DMS153 (cell line): Measurements from ENCODE around the gene BLM.
"Not testable (repeated sequence)": the region's sequence is repeated elsewhere in the genome, so short reads cannot be mapped to it uniquely, and the experiment has no call there.

Source experiments
- DNase-seq: peaks from one replicate; lab custom pipeline; 2025; lab: John Stamatoyannopoulos, UW

BLM gene

GRCh38 chr15:90716976-90717821 is at the start of gene BLM:
Gene BLM, plus strand, starts transcription at chr15:90717346. Its CDS starts 30,047 bp downstream, at chr15:90747393.
- DNase-seq, result peak; percentile 89

DNA sequence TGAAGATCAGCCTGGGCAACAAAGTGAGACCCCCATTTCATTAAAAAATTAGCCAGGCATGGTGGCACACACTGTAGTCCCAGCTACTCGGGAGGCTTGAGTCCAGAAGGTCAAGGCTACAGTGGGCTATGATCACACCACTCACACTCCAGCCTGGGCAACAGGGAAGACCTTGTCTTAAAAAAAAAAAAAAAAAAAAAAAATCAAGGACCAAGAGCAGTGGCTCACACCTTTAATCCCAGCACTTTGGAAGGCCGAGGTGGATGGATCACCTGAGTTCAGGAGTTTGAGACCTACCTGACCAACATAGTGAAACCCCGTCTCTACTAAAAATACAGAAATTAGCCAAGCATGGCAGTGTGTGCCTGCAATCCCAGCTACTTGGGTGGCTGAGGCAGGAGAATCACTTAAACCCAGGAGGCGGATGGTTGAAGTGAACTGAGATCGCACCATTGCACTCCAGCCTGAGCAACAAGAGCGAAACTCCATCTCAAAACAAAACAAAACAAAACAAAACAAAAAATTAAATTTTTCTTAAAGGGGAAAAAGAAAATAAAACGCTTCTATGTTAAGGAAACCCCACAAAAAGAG is 49.3 kb upstream of the BLM start:
- DNase-seq, result not testable (repeated sequence)

- not testable (repeated sequence) for DNase-seq
These were observed 46.5 kb upstream of the BLM start for GRCh38 chr15:90670631-90671030.

- no peak for DNase-seq
These were observed 45.9 kb upstream of the BLM start for GRCh38 chr15:90671216-90671615.

DNA sequence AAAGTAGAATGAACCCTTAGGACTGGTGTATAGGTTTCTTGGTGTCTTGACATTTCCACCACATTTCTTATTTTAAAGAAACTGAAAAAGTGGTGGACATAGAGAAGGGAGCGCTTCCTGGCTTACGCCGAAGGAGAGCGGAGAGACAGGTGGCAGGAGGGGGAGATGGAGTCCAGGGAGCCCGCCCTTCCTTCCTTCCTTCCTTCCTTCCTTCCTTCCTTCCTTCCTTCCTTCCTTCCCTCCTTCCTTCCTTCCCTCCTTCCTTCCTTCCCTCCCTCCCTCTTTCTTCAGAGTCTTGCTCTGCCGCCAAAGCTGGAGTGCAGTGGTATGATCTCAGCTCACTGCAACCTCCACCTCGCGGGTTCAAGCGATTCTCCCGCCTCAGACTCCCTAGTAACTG is 43.8 kb upstream of the BLM start:
- DNase-seq, result not testable (repeated sequence)

DNA sequence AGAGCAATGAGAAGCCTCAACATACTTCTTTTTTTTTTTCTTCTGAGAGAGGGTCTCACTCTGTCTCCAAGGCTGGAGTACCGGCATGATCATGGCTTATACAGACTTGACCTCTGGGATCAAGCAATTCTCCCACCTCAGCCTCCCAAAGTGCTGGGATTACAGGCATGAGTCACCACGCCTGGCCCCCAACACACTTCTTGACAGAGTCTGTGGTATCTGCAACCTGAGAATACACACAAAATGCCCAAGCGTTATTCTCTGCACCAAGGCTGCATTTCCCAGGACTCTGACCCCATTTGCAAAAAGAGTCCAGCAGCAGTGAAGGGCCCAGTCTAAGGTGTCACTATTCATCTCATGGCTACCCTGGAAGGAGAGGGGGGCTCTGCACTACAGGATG is 42.7 kb upstream of the BLM start:
- DNase-seq, result no peak

GRCh38 chr15:90675464-90675863 is 41.7 kb upstream of the BLM start:
- DNase-seq, result no peak

DNA sequence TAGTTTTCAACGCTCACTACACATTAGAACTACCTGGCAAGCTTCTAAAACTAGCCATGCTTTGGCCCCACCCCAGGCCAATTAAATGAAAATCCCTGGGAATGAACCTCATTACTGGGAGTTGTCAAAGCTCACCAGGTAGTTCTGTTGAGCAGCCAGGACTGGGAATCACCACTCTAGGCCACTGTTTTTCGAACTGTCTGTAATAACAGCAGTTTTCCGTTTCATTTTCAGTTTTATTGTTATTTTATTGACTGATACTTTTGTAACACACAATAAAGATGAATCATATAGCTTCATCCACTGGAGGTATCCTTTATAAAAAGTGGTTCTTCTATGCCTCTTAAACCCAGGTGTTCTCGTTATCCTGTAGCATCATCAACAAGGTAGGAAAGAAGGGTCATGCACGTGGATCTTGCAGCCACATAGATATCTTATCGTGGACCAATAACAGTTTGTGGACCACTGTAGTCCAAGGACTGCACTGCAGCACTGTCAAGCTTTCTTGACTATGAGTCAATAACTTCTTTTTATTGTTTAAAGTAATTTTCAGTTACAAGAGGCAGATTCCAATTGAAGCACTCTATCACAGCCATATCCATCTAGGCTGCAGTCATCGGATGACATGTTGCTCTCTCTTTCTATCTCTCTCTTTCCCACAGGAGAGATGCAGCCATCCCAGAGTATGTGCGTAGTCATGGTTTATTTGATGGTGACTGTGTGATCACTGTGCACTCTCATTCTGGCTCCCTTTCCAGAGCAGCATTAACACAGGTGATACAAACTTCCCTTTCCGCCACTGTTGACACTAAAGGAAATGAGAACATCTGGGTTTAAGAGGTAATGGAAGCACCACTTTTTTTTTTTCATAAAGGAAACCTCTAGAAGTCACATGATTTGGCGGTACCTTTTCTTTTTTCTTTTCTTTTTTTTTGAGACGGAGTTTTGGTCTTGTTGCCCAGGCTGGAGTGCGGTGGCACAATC is 39.0 kb upstream of the BLM start:
- DNase-seq, result no peak

DNA sequence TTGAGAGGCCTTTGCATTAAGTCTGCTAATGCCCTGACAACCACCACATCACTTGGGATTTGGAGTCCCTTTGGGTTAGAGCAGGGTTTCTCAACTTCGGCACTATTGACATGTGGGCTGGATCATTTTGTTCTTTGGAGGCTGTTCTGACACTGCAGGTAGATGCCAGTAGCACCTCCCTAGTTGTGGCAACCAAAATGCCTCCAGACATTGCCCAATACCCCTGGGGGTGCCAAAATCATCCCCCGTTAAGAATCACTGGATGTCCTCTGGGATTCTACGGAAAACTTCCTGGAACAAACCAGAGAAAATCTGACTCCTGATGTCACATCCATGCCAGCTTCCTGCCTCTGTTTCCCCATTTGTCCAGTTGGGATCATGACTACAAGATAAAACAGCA is 37.2 kb upstream of the BLM start:
- DNase-seq, result no peak

DNA sequence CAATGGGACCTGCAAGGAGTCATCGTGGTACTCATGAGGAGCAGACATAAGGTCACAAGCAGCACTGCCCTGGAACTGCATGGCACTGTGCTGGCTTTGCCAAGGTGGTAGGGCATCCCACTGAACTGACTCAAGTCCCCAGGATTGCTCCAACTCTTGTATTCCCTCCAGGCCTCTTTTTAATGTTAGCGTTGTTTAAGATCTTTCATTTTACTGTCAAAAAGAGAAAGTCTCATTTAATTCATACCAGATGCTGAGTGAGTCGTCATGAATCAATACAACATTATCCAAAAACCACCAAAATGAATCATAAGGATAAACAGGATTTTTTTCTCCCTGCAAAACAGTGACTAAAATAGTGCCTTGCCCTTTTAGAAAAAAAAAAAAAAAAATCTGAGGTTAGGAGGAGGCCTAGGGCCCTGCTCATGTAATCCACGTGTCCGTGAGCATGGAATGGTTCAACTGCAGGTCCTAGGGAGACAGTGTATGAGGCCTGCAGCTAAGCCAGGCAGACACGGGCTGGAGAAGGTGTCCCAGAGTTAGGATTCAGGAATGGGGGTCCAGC is 36.7 kb upstream of the BLM start:
- DNase-seq, result no peak

DNA sequence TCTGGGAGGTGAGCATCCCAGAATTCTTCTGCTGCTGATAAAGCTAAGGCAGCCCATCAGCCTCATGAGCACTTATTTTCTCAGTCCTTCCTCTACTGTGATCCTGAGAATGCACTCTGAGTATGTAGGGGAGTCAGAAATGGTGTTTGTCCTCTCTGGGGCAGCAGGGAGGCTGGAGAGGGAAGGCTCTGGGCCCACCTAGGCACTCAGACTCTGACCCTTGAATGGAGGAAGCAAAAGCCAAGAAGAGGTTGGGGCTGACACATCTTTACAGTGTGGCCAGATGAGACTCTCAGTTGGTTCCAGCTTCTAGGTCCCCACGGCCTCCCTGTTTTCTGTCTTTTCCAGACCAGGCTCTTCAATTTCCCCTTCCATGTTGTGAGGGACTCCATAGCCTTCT is 36.1 kb upstream of the BLM start:
- DNase-seq, result no peak

DNA sequence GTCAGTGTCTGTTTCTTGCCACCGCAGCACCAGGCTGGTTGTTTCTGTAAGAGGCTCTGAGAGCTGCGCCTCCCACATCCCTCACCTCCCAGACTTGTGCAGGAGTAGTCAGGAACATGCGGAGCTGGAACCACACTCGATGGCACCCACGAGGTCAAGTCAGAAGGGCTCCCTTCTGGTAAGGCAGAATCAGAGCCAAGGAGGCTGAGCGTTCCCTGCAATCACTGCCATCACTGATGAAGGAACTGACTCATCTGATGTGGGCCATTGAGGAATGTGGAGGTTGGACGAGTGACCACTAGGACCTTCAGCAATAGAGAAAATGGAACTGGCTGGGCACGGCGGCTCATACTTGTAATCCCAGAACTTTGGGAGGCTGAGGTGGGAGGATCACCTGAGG is 35.7 kb upstream of the BLM start:
- DNase-seq, result no peak

DNA sequence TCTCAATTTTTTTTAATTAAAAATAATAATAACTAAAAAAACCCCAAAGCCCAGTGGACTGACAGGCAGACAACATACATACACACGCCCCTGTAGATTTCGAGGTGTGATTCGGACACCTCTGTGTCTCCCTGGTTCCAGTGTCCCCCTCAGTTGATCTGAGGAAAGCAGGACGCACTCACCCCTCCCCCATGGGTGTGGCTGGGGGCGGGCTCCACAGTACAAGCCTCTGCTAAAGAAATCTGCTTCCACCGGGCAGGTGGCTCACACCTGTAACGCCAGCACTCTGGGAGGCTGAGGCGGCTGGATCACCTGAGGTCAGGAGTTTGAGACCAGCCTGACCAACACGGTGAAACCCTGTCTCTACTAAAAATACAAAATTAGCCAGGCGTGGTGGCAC is 33.8 kb upstream of the BLM start:
- DNase-seq, result no peak

DNA sequence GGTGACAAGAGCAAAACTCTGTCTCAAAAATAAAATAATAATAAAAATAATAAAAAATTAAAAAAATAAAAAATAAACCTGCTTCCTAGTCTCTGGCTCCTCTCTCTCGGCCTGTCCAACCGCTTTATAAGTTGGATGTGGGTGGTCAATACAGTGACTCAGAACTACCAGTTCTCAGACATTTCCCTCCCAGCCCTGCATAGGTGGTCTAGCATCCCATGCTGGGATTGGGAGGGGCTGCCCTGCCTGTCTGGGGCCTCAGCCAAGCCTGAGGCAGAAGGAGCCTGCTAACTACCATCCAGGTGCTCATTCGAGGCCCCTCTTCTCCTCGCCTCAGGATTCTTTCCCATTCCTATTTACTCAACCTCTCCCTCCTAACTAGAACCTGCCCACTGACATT is 33.3 kb upstream of the BLM start:
- DNase-seq, result no peak

DNA sequence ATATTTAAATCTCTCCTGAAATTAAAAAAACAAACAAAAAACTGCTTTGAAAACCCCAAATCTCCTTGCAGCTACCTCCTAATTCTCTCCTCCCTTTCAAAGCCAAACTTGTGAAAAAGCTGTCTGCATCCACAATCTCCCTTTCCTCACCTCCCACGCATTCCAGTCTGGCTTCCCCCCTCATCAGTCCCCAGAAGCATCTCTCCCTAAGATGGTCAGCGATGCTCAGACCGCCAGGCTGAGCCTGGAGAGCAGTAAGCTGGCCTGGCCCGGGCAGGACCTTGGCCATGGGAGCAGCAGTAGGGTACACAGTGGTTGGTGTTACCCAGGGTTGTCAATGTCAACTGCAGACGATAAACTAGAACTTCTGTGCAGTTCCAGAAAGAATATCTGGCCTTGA is 32.9 kb upstream of the BLM start:
- DNase-seq, result no peak

DNA sequence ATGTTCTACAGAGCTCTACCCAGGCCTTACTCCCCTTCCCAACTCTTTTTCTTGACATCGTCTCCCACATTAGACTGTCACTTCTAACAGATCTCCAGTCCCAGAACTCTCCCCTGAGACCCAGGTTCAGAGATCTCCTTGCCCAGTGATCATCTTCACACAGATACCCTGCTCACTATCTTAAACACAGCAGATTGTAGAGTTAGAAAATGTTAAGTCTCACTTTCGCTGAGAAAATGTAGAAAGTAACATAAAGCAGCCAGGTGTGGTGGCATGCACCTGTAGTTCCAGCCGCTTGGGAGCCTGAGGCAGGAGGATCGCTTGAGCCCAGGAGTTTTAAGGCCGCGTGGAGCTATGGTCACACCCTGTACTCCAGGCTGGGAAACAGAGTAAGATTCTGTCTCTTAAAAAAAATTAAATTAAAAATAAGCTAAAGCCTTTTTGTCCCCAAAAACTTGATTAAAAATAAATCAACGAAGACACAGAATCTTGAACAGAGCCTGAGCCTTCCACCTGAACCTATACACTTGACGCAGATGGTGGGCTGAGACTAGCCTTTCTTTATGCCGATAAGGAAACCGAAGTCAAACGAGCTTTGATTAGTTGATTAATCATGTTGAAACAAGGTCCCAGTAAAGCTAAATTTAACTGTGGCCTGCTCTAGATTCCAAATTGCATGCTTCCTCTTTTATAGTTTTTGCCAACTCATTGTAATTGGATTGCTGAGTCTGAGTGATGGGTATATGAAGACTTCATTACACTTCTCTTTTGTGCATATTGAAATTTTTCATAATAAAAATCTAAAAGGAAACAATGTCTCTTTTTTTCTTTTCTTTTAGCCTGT is 31.3 kb upstream of the BLM start:
- no peak for DNase-seq

DNA sequence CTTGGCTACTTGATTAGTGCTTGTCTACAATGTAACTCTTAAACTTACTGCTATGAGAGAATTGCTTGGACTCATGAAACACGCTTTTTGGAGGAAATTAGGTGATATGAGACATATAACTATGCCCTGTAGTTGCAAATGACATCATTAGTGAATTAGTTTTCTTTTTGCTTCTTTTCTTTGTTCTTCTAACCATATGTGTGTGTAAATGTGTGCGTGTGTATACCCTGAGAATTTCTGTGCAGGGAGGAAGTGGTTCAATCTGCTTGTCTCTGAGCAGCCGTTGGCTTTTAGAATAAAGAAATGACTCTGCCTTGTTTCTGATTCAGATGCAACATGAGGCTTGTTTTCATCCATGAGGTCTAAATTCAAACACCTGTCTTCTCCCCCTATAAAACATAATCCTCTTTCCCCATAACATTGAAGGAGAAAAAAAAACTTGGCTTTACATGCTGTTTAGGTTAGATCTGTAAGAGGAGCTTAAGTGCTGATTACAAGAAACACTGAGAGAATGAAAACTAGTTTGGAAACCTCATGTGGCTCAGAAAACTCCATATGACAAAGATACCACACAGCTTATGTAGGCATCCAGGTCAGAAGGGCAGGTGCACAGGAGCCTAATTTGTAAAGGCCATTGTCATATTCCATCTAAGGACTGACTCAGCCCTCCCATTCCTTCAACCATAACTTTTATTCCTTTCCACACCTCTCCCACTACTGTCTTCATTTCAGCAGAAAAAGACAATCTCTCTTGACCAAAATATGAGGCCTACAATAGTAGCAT is 30.5 kb upstream of the BLM start:
- DNase-seq, result no peak

GRCh38 chr15:90689326-90689961 is 27.7 kb upstream of the BLM start:
- not testable (repeated sequence) for DNase-seq

- DNase-seq, result no peak
These were observed 26.6 kb upstream of the BLM start for GRCh38 chr15:90690585-90690984.

- DNase-seq, result no peak
These were observed 25.8 kb upstream of the BLM start for GRCh38 chr15:90691369-90691768.
